ENCODE measurements around the gene JAK1. TPM values are rescaled to one million over a fixed set of nuclear protein-coding genes. Genes with fewer than 3 reads are reported as not detected.

The JAK1 gene
- total RNA-seq, 1 donor from 2014 or later = 65.1 TPM

- no peak overlapping the region for H3K27ac Mint-ChIP-seq
- peaks cover 41% of the 10 kb centered on the region for H3K36me3 Mint-ChIP-seq
- no peak overlapping the region for H3K4me3 Mint-ChIP-seq
- H3K4me1 Mint-ChIP-seq = no peaks in the 10 kb centered on the region
- no peak for TF ChIP-seq CTCF (IDR thresholded peaks at IDR 0.05; ENCODE audit: unreplicated experiment)
- no peak for DNase-seq (ENCODE audit: low spot score in 2 of 2, unreplicated experiment in 2 of 2)
- no peaks in the 10 kb centered on the region for H3K9me3 Mint-ChIP-seq
- H3K27me3 Mint-ChIP-seq (ENCODE audit: low read depth) = no peaks in the 10 kb centered on the region
Observed at GRCh38 chr1:64866689-64867088, 99.7 kb downstream of the JAK1 start.

- no peak for DNase-seq (ENCODE audit: low spot score in 2 of 2, unreplicated experiment in 2 of 2)
- no peak overlapping the region for H3K27ac Mint-ChIP-seq
- H3K27me3 Mint-ChIP-seq (ENCODE audit: low read depth) = no peaks in the 10 kb centered on the region
- no peaks in the 10 kb centered on the region for H3K9me3 Mint-ChIP-seq
- no peak overlapping the region for H3K4me3 Mint-ChIP-seq
- no peaks in the 10 kb centered on the region for H3K4me1 Mint-ChIP-seq
- H3K36me3 Mint-ChIP-seq = peaks cover 33% of the 10 kb centered on the region
- no peak for TF ChIP-seq CTCF (IDR thresholded peaks at IDR 0.05; ENCODE audit: unreplicated experiment)
Observed at GRCh38 chr1:64865105-64865757, 101.1 kb downstream of the JAK1 start.

- peaks cover 38% of the 10 kb centered on the region for H3K36me3 Mint-ChIP-seq
- no peak for TF ChIP-seq CTCF (IDR thresholded peaks at IDR 0.05; ENCODE audit: unreplicated experiment)
- no peaks in the 10 kb centered on the region for H3K9me3 Mint-ChIP-seq
- H3K4me1 Mint-ChIP-seq = no peaks in the 10 kb centered on the region
- no peaks in the 10 kb centered on the region for H3K27me3 Mint-ChIP-seq (ENCODE audit: low read depth)
- DNase-seq (ENCODE audit: low spot score in 2 of 2, unreplicated experiment in 2 of 2) = no peak
- H3K27ac Mint-ChIP-seq = no peak overlapping the region
- H3K4me3 Mint-ChIP-seq = no peak overlapping the region
Observed at GRCh38 chr1:64864018-64864940, 102.1 kb downstream of the JAK1 start.

GRCh38 chr1:64861611-64862010, 104.7 kb downstream of the JAK1 start:
- no peaks in the 10 kb centered on the region for H3K9me3 Mint-ChIP-seq
- no peak for TF ChIP-seq CTCF (IDR thresholded peaks at IDR 0.05; ENCODE audit: unreplicated experiment)
- H3K36me3 Mint-ChIP-seq = peaks cover 47% of the 10 kb centered on the region
- DNase-seq (ENCODE audit: low spot score in 2 of 2, unreplicated experiment in 2 of 2) = no peak
- no peaks in the 10 kb centered on the region for H3K27me3 Mint-ChIP-seq (ENCODE audit: low read depth)
- H3K27ac Mint-ChIP-seq = no peak overlapping the region
- no peaks in the 10 kb centered on the region for H3K4me1 Mint-ChIP-seq
- no peak overlapping the region for H3K4me3 Mint-ChIP-seq

GRCh38 chr1:64857347-64857746, 109.0 kb downstream of the JAK1 start:
- no peak for TF ChIP-seq CTCF (IDR thresholded peaks at IDR 0.05; ENCODE audit: unreplicated experiment)
- H3K27ac Mint-ChIP-seq = no peak overlapping the region
- peaks cover 46% of the 10 kb centered on the region for H3K36me3 Mint-ChIP-seq
- no peaks in the 10 kb centered on the region for H3K9me3 Mint-ChIP-seq
- no peaks in the 10 kb centered on the region for H3K27me3 Mint-ChIP-seq (ENCODE audit: low read depth)
- H3K4me3 Mint-ChIP-seq = no peak overlapping the region
- no peaks in the 10 kb centered on the region for H3K4me1 Mint-ChIP-seq
- DNase-seq (ENCODE audit: low spot score in 2 of 2, unreplicated experiment in 2 of 2) = no peak
